CD4-positive, alpha-beta T cell treated with Interleukin-6 at 100 ng/mL for 8 hours (primary cell): Measurements from ENCODE around the gene CEP76.
"Not testable (repeated sequence)": the region's sequence is repeated elsewhere in the genome, so short reads cannot be mapped to it uniquely, and the experiment has no call there.

Experiments
- DNase-seq: peaks from one replicate; pipeline ENCODE4 v3.0.0-alpha.2; 2020; ENCODE audit warnings: mixed read lengths, low spot score

The CEP76 gene

DNA sequence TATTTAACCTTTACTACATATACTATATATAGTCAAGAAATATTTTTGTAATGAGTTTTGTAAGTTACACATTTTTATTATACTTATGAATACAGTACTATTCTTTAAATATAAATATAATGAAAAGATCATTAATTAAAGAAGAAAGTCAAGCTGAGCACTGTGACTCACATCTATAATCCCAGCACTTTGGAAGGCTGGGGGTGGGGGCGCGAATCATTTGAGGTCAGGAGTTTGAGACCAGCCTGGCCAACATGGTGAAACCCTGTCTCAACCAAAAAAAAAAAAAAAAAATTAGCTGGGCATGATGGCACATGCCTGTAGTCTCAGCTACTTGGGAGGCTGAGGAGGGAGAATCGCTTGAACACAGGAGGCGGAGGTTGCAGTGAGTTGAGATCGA, 58.8 kb downstream of the CEP76 start:
- DNase-seq, result not testable (repeated sequence)

DNA sequence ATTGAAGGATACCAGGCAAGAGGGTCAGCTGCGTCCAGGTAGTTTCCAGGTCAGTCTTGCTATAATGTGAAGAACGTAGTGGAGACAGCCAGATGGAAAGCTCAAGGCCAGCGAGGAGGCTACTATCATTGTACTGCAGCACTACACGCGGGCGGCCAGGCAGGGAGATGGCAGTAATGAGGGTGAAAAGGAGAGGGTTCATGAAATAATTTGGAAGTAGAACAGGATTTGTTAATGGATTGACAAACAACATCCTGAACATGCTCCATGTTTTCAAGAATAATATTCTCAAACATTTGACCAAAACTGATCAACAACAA, 61.7 kb downstream of the CEP76 start:
- no peak for DNase-seq

DNA sequence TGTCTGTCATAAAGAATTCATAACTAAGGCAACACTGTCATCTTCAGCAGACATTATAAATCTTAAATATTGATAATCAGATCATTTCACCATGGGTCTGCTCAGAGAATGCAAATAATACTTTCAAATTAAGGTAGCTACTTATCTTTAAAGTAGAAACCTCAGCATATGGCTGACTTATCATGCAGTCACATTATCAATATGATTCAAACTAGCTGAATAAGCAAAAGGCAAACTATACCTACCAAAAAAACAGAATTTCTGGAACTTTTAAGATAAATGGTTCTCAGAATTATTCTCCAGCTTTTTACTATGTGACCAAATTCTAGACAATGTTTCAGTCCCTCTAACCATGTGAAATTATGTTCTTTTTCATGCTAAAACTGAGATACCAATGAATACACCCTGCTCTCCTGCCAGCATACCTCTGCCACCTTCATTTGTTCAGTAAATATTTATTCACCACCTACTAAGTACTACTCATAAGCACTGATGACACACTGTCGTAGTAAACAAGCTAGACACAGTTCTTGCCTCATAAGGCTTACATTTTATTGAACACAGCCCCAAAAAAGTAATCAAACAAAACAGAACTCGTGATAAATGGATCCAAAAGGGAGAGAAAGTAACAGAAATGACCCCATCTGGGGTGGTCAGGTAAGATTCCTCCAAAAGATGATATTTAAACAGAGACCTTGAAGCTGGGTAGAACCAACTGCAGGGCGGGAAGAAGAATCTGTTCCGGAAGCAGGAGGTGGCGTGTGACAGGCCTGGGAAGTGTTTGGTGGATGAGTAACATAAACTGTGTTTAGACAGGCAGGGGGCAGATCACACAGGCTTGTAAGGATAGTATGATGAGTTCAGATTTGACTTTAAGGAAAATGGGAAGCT, 62.3 kb downstream of the CEP76 start:
- DNase-seq, result no peak

- no peak for DNase-seq
Measured at GRCh38 chr18:12638644-12639124, 63.8 kb downstream of the CEP76 start.

DNA sequence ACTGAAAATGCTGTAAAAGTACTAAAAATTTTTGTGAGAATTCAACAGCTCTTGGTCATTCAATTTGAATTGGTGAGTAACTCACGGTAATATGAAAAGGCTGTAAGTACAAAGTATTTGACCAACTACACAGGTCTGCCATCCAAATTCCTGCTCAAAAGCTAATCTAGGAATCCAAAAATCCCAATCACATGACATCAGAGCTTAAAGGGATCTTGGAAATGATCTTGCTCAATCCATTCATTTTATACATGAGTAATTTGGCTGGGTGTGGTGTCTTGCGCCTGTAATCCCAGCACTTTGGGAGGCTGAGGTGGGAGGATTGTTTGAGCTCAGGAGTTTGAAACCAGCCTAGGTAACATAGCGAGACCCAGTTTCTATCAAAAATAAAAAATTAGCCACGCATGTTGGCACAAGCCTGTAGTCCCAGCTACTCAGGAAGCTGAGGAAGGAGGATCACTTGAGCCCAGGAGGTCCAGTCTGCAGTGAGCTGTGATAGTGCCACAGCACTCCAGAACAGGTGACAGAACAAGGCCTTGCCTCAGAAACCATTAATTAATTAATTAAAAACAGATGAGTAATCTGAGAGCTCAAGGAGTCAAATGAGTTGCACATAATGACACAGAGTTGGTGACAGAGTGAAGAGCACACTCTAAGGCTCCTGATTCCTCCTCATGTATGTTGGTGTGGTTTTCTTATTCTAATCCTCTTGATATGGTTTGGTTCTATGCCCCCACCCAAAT, 64.5 kb downstream of the CEP76 start:
- no peak for DNase-seq

DNA sequence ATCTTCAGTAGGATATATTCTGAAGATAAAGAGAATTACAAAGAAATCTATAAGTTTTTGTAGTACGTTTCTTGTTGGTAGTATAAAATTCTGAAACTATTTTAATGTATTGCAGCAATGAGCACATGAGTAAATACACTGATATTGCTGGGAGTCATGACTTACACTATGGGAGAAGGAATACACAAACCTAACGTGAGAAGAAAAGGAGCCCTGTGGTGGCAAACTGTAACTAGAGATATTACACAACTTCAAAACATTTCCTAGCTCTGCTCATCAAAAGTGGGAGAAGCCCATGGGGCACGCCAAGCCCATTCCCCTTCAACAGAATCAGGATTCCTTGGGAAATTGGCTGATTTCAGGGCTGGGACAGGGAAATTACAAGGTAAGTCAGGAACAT, 65.1 kb downstream of the CEP76 start:
- no peak for DNase-seq

GRCh38 chr18:12631831-12632477, 70.6 kb downstream of the CEP76 start:
- no peak for DNase-seq

- DNase-seq, result no peak
Measured at GRCh38 chr18:12630136-12630535, 72.4 kb downstream of the CEP76 start.

- no peak for DNase-seq
Measured at GRCh38 chr18:12628706-12629702, 73.5 kb downstream of the CEP76 start.

DNA sequence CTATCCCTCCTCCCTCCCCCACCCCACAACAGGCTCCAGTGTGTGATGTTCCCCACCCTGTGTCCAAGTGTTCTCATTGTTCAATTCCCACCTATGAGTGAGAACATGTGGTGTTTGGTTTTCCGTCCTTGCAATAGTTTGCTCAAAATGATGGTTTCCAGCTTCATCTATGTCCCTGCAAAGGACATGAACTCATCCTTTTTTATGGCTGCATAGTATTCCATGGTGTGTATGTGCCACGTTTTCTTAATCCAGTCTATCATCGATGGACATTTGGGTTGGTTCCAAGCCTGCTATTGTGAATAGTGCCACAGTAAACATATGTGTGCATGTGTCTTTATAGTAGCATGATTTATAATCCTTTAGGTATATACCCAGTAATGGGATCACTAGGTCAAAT, 75.3 kb downstream of the CEP76 start:
- not testable (repeated sequence) for DNase-seq

GRCh38 chr18:12625241-12625640, 77.3 kb downstream of the CEP76 start:
- DNase-seq, result no peak
